Neuron (in vitro differentiated cells): ENCODE measurements around the gene CAPN15.

Source experiments
- H2AFZ ChIP-seq: one replicate; pipeline ENCODE4 v1.6.1; 2013; ENCODE audit warnings: low read depth, mild to moderate bottlenecking, inconsistent platforms, low read length, moderate library complexity
- H3K27me3 ChIP-seq: one replicate; pipeline ENCODE4 v1.6.1; 2013; ENCODE audit warnings: low read length; ENCODE audit not compliant: insufficient read depth
- H3K36me3 ChIP-seq: one replicate; pipeline ENCODE4 v1.6.1; 2013; ENCODE audit warnings: low read length; ENCODE audit not compliant: insufficient read depth
- H3K4me1 ChIP-seq: one replicate; pipeline ENCODE4 v1.6.1; 2013; ENCODE audit warnings: low read length; ENCODE audit not compliant: insufficient read depth
- H3K4me3 ChIP-seq: 2 replicates; pipeline ENCODE4 v1.5.1; 2013; ENCODE audit warnings: mild to moderate bottlenecking, low read length, moderate library complexity
- H3K9me3 ChIP-seq: one replicate; pipeline ENCODE4 v1.6.1; 2013; ENCODE audit warnings: low read length

The CAPN15 gene

GRCh38 chr16:525123-525519, 2.4 kb upstream of the CAPN15 start:
- Histone ChIP-seq H2AFZ (no peak overlapping the region), H3K4me3 (no peak overlapping the region), H3K4me1 (peaks cover 25% of the 10 kb centered on the region), H3K27me3 (no peaks in the 10 kb centered on the region), H3K9me3 (no peaks in the 10 kb centered on the region), H3K36me3 (peaks cover 25% of the 10 kb centered on the region)

GRCh38 chr16:525520-526180, 1.9 kb upstream of the CAPN15 start:
- Histone ChIP-seq H3K36me3 (peaks cover 20% of the 10 kb centered on the region), H3K27me3 (no peaks in the 10 kb centered on the region), H2AFZ (no peak overlapping the region), H3K9me3 (no peaks in the 10 kb centered on the region), H3K4me3 (peak overlapping the region; percentile 64), H3K4me1 (peaks cover 25% of the 10 kb centered on the region)

GRCh38 chr16:526181-527014, 1.1 kb upstream of the CAPN15 start:
- Histone ChIP-seq H3K27me3 (no peaks in the 10 kb centered on the region), H3K9me3 (no peaks in the 10 kb centered on the region), H3K36me3 (peaks cover 12% of the 10 kb centered on the region), H3K4me1 (peaks cover 25% of the 10 kb centered on the region), H3K4me3 (peak overlapping the region; percentile 64), H2AFZ (peak overlapping the region; percentile 30)

- peaks cover under 1% of the 10 kb centered on the region for H3K36me3 ChIP-seq
- no peaks in the 10 kb centered on the region for H3K27me3 ChIP-seq
- H3K4me1 ChIP-seq, result peaks cover 25% of the 10 kb centered on the region
- H2AFZ ChIP-seq, result no peak overlapping the region
- H3K9me3 ChIP-seq, result no peaks in the 10 kb centered on the region
- H3K4me3 ChIP-seq, result peak overlapping the region; percentile 64
Measured at GRCh38 chr16:528111-529011, 849 bp downstream of the CAPN15 start.

GRCh38 chr16:529012-529575, 1.6 kb downstream of the CAPN15 start:
- no peaks in the 10 kb centered on the region for H3K9me3 ChIP-seq
- no peak overlapping the region for H2AFZ ChIP-seq
- H3K4me3 ChIP-seq, result peak overlapping the region; percentile 64
- no peaks in the 10 kb centered on the region for H3K27me3 ChIP-seq
- H3K36me3 ChIP-seq, result no peaks in the 10 kb centered on the region
- peaks cover 25% of the 10 kb centered on the region for H3K4me1 ChIP-seq

- H2AFZ ChIP-seq, result no peak overlapping the region
- no peaks in the 10 kb centered on the region for H3K36me3 ChIP-seq
- H3K4me3 ChIP-seq, result no peak overlapping the region
- H3K4me1 ChIP-seq, result peaks cover 25% of the 10 kb centered on the region
- H3K27me3 ChIP-seq, result no peaks in the 10 kb centered on the region
- no peaks in the 10 kb centered on the region for H3K9me3 ChIP-seq
Measured at GRCh38 chr16:530111-530817, 2.8 kb downstream of the CAPN15 start.

- Histone ChIP-seq H3K4me3 (no peak overlapping the region), H2AFZ (no peak overlapping the region), H3K9me3 (no peaks in the 10 kb centered on the region), H3K4me1 (peaks cover 12% of the 10 kb centered on the region), H3K27me3 (no peaks in the 10 kb centered on the region), H3K36me3 (peaks cover 4% of the 10 kb centered on the region)
Measured at GRCh38 chr16:531494-532125, 4.1 kb downstream of the CAPN15 start.

- H2AFZ ChIP-seq, result no peak overlapping the region
- H3K36me3 ChIP-seq, result peaks cover 10% of the 10 kb centered on the region
Measured at GRCh38 chr16:533391-534123, 6.0 kb downstream of the CAPN15 start.

GRCh38 chr16:534135-534534, 6.6 kb downstream of the CAPN15 start:
- H3K9me3 ChIP-seq, result no peaks in the 10 kb centered on the region
- H3K27me3 ChIP-seq, result no peaks in the 10 kb centered on the region
- no peak overlapping the region for H2AFZ ChIP-seq
- peaks cover 11% of the 10 kb centered on the region for H3K36me3 ChIP-seq
- no peak overlapping the region for H3K4me3 ChIP-seq
- peaks cover 3% of the 10 kb centered on the region for H3K4me1 ChIP-seq

More at GRCh38 chr16:533391-534123, 6.0 kb downstream of the CAPN15 start:
- no peak overlapping the region for H3K4me3 ChIP-seq
- peaks cover 9% of the 10 kb centered on the region for H3K4me1 ChIP-seq
- H3K9me3 ChIP-seq, result no peaks in the 10 kb centered on the region
- no peaks in the 10 kb centered on the region for H3K27me3 ChIP-seq

GRCh38 chr16:534856-535445, 7.4 kb downstream of the CAPN15 start:
- Histone ChIP-seq H3K4me3 (no peak overlapping the region), H3K36me3 (peaks cover 11% of the 10 kb centered on the region), H2AFZ (no peak overlapping the region), H3K27me3 (no peaks in the 10 kb centered on the region), H3K4me1 (no peaks in the 10 kb centered on the region), H3K9me3 (no peaks in the 10 kb centered on the region)
